Peyer's patch (tissue), 4 donors: ENCODE measurements around the gene CD93. TPM values are rescaled to one million over a fixed set of nuclear protein-coding genes. Genes with fewer than 3 reads are reported as not detected.
A peak's percentile ranks its signal among the peaks of the same experiment; 100 is the strongest.

Experiments used
- DNase-seq, 3 donors: peaks; one replicate each; pipeline ENCODE4 v3.0.0-alpha.2; 2017 to 2019
- H3K27ac ChIP-seq, 4 donors: fragments of 200-600 bp; sonication (generic); one replicate each; pipeline ENCODE4 v1.5.1; 2016 to 2019
- H3K27me3 ChIP-seq, 2 donors: fragments of 200-600 bp; sonication (generic); one replicate each; pipeline ENCODE4 v1.5.1; 2019
- H3K36me3 ChIP-seq, 3 donors: fragments of 200-600 bp; sonication (generic); one replicate each; pipeline ENCODE4 v1.5.1; 2016 to 2019
- H3K4me1 ChIP-seq, 4 donors: fragments of 200-600 bp; sonication (generic); one replicate each; pipeline ENCODE4 v1.5.1; 2016 to 2019
- H3K4me3 ChIP-seq, 4 donors: fragments of 200-600 bp; sonication (generic); 1 replicate in 3 of 4; 2 replicates in 1 of 4; pipeline ENCODE4 v1.5.1; 2016 to 2019; ENCODE audit warnings: mild to moderate bottlenecking in 1 of 4
- H3K9me3 ChIP-seq, 4 donors: fragments of 200-600 bp; sonication (generic); one replicate each; pipeline ENCODE4 v1.5.1; 2016 to 2019; ENCODE audit warnings: mild to moderate bottlenecking in 1 of 4
- POLR2A ChIP-seq, 2 donors: fragments of 450-650 bp; IDR thresholded peaks; one replicate each; pipeline ENCODE4 v1.5.1; 2017; ENCODE audit warnings: antibody characterized with exemption in 2 of 2, mild to moderate bottlenecking in 2 of 2, moderate library complexity in 2 of 2
- total RNA-seq, 4 donors: library from RNA; depleted of rRNA; stranded (reverse); fragments of >200 nt; gene quantifications; one replicate each; pipeline ENCODE4 v1.1.0, GENCODE V29; 2016
- TF ChIP-seq, protein P1 (sequence below), 6 experiments: fragments of 450-650 bp in 4 of 6; fragments of 200-600 bp in 2 of 6; sonication (generic) in 1 of 6; IDR thresholded peaks; one replicate each; pipeline ENCODE4 v1.5.1; 2017 to 2019; ENCODE audit warnings: antibody characterized with exemption in 6 of 6, mild to moderate bottlenecking in 3 of 6, moderate library complexity in 1 of 6

The CD93 gene
- total RNA-seq, 4 donors from 2014 or later: 3.7 to 16.5 (median 9.7) TPM

DNA sequence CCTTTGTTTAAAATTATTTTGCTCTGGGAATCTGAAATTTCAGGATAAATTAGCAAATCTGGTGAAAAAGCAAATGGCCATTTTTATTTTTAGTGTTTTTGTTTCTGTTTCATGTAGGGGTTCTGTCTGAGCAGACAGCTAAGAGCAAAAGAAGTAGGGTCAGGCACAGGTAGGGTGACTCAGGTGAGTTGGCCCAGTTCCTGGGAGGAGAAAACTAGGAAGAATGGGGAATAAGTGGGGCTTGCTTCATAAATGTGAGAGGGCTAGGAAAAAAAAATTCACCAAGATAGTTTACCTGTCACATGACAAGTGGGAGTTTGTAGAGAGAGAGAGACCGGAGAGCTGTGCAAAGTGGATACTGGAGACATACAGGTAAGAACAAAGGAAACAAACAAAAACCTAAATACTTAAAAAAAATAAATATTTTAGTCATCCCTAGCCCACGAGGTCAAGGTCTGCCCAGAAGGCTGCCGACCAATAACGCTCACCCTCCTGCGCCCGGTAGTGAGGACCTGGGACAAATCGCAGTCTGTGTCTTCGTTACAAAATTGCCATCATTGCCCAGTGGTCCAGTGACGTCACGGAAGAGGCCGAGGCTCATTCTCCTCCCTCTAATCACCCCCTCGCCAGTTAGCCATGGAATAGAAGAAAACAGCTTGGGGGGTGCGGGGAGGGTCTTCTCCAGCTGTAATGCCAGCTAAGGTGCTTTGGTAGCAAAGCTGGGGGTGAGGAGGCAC, 39.0 kb downstream of the CD93 start:
- Histone ChIP-seq H3K36me3 (no peaks in the 10 kb centered on the region), H3K27ac (no peak overlapping the region), H3K27me3 (peaks cover 0 to 12% of the 10 kb centered on the region in 2 donors), H3K4me3 (peak overlapping the region; percentile 17 to 56 (median 44)), H3K4me1 (peaks cover 0 to 36% (median 0%) of the 10 kb centered on the region in 4 donors), H3K9me3 (no peaks in the 10 kb centered on the region)
- no peak for DNase-seq
- TF ChIP-seq, protein P1, sequence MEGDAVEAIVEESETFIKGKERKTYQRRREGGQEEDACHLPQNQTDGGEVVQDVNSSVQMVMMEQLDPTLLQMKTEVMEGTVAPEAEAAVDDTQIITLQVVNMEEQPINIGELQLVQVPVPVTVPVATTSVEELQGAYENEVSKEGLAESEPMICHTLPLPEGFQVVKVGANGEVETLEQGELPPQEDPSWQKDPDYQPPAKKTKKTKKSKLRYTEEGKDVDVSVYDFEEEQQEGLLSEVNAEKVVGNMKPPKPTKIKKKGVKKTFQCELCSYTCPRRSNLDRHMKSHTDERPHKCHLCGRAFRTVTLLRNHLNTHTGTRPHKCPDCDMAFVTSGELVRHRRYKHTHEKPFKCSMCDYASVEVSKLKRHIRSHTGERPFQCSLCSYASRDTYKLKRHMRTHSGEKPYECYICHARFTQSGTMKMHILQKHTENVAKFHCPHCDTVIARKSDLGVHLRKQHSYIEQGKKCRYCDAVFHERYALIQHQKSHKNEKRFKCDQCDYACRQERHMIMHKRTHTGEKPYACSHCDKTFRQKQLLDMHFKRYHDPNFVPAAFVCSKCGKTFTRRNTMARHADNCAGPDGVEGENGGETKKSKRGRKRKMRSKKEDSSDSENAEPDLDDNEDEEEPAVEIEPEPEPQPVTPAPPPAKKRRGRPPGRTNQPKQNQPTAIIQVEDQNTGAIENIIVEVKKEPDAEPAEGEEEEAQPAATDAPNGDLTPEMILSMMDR (IDR thresholded peaks at IDR 0.05): no peak
- no peak for TF ChIP-seq POLR2A (IDR thresholded peaks at IDR 0.05)

GRCh38 chr20:23046431-23046830, 39.7 kb downstream of the CD93 start:
- Histone ChIP-seq H3K27ac (no peak overlapping the region), H3K9me3 (no peaks in the 10 kb centered on the region), H3K36me3 (no peaks in the 10 kb centered on the region), H3K27me3 (peaks cover 0 to 12% of the 10 kb centered on the region in 2 donors), H3K4me1 (peaks cover 0 to 36% (median 0%) of the 10 kb centered on the region in 4 donors), H3K4me3 (peak overlapping the region in 2 of 4 donors; percentile 55 to 56)
- TF ChIP-seq, protein P1 (IDR thresholded peaks at IDR 0.05): no peak
- TF ChIP-seq POLR2A (IDR thresholded peaks at IDR 0.05): no peak
- no peak for DNase-seq

DNA sequence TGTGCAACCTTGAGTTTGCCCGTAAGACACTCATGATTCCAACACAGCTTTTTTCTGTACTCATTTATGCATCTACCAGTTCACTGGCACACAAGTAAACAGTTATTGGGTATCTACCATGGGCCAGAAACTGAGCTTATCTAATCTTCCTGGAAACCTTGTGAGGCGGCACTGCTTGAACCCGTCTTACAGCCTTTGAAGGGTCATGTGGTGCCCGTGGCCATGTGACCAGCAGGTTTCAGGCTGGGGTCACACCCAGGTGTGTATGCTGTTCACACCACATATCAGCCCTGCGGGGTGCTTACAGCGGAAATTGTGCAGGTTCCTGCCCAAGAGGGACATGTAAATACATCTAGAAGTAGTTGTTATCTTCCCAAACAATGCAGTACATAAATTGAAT, 42.7 kb downstream of the CD93 start:
- DNase-seq: no peak
- no peak overlapping the region for H3K27ac ChIP-seq
- peaks cover 0 to 6% of the 10 kb centered on the region in 2 donors for H3K27me3 ChIP-seq
- no peaks in the 10 kb centered on the region for H3K9me3 ChIP-seq
- H3K4me3 ChIP-seq: no peak overlapping the region
- TF ChIP-seq POLR2A (IDR thresholded peaks at IDR 0.05): no peak
- TF ChIP-seq, protein P1 (IDR thresholded peaks at IDR 0.05): peak in 1 of 6 experiments; percentile 26
- no peaks in the 10 kb centered on the region for H3K36me3 ChIP-seq
- H3K4me1 ChIP-seq: peaks cover 0 to 7% (median 0%) of the 10 kb centered on the region in 4 donors

DNA sequence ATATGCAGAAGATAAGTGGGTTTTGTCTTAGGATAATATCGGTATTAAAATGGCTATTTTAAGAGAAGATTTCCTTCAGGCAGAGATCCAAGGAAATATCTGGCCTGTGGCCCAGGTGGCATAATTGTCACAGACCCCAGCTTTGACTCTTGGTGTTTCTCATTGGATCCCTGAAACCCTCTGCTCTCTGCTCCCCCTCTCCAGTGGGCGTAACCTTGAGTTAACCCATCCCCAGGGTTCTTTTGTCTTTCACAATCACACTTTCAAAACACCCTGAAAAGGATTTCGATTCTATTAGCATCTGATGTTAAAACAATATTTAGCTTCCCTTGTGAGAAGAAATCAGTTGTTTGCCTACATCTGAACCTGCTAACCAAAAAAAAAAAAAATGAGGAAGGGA, 43.9 kb downstream of the CD93 start:
- H3K4me3 ChIP-seq: no peak overlapping the region
- no peaks in the 10 kb centered on the region for H3K4me1 ChIP-seq
- no peaks in the 10 kb centered on the region for H3K9me3 ChIP-seq
- H3K27ac ChIP-seq: no peak overlapping the region
- DNase-seq: no peak
- no peaks in the 10 kb centered on the region for H3K36me3 ChIP-seq
- no peak for TF ChIP-seq POLR2A (IDR thresholded peaks at IDR 0.05)
- TF ChIP-seq, protein P1 (IDR thresholded peaks at IDR 0.05): no peak
- H3K27me3 ChIP-seq: peaks cover 0 to 2% of the 10 kb centered on the region in 2 donors

DNA sequence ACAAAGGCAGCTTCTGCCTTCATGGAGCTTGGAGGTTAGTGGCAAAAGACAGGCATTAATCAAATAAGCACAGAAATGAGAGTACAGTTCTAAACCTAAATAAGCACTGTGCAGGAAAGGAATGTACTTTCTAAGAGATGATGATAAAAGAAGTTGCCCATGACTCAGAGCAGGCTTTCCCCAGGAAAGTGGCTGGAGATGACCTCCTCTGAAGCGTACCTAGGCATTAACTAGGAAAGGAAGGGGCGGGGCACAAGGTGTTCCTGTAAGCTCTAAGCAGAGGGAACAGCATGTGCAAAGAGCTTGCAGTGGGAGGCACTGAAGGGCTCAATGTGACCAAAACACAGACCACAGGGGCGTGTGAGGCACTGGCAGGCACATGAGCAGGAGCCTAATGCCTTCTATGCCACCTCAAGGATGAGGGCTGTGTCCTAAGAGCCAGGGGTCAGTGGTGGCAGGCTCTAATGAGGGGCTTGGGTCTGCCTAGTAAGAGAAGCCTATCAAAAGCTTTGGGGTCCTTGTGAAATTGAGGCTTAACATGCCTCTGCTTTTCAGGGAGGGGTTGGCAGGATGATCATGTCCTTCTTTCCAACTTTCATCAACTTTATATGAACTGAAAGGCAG, 46.1 kb downstream of the CD93 start:
- Histone ChIP-seq H3K27ac (no peak overlapping the region), H3K4me1 (no peaks in the 10 kb centered on the region), H3K36me3 (no peaks in the 10 kb centered on the region), H3K9me3 (no peaks in the 10 kb centered on the region), H3K4me3 (no peak overlapping the region), H3K27me3 (no peaks in the 10 kb centered on the region)
- TF ChIP-seq, protein P1 (IDR thresholded peaks at IDR 0.05): no peak
- no peak for TF ChIP-seq POLR2A (IDR thresholded peaks at IDR 0.05)
- DNase-seq: no peak
